Pulmonary artery endothelial cell (primary cell): ENCODE results near the gene ALDOB. TPM values are rescaled to one million over a fixed set of nuclear protein-coding genes. Genes with fewer than 3 reads are reported as not detected.
"Not testable (repeated sequence)": the region's sequence is repeated elsewhere in the genome, so short reads cannot be mapped to it uniquely, and the experiment has no call there.

ENCODE experiments used
- DNase-seq: peaks from one replicate; pipeline ENCODE4 v3.0.0-alpha.2; 2011; ENCODE audit warnings: low read depth, low spot score
- total RNA-seq: library from RNA; depleted of rRNA; stranded (reverse); fragments of >200 nt; gene quantifications from 2 replicates; pipeline ENCODE4 v1.2.3, GENCODE V29; 2014

ALDOB gene
- total RNA-seq, 1 donor from 2014 or later: not detected

DNA sequence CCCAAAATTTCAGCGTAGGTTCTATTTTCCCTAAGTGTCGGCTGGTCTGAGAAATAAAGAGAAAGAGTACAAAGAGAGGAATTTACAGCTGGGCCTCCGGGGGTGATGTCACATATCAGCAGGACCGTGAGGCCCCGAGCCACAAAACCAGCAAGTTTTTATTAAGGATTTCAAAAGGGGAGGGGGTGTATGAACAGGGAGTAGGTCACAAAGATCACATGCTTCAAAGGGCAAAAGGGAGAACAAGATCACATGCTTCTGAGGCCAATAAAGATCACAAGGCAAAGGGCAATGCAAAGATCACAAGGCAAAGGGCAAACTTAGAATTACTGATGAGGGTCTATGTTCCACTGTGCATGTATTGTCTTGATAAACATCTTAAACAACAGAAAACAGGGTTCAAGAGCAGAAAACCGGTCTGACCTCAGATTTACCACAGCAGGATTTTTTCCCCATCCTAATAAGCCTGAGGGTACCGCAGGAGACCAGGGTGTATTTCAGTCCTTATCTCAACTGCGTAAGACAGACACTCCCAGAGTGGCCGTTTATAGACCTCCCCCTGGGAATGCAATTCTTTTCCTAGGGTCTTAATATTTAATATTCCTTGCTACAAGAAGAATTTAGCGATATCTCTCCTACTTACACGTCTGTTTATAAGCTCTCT lies 50.6 kb downstream of the ALDOB start, which contains the start of gene BAAT:
Gene BAAT (minus strand): TSS at position 134 of the 664 bp plus-strand sequence. CDS start 13,602 bp downstream, outside the sequence.
- not testable (repeated sequence) for DNase-seq

DNA sequence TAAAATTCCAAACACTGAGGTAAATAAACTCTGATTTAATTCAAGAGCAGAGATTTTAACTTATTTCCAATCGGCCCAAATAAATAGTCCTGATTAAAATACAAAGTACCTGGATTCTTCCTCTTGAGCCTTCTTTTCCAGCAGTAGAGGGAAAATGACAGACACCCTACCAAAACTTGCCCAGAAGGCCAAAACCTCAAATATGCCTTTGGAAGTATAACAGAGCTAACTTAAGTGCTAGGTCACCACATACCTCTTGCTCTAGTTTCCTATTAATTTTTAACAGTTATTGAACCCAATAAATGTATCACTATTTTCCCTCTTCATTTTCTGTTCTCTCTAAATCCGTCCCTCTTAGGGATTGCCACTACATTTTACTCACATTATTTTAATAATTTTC lies 52.2 kb downstream of the ALDOB start:
- no peak for DNase-seq

DNA sequence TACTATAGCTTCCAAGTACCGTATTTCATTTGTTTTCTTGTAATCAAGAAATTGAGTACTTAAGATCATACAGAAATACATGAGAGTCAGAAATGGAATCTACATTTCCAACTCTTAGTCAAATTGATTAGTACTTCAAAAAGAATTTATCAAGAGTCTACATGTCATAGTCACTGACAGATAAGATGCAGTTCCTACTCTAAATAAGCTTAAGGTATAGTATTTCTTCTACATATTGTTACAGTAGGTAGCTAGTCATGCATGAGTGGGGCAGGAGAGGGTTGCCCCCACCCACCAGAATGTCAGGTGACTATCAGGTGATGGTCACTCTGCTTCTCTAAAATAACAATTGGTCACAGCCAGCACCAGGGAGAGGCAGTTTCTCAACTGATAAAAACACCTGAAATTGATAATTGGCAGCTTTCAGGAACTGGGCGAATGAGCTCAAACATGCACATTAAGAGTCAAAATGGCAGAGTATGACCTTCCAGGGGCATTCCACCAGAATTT lies 53.7 kb downstream of the ALDOB start:
- no peak for DNase-seq

GRCh38 chr9:101381118-101381517 lies 54.5 kb downstream of the ALDOB start:
- no peak for DNase-seq

GRCh38 chr9:101380295-101380694 lies 55.3 kb downstream of the ALDOB start:
- DNase-seq: no peak

GRCh38 chr9:101376111-101376848 lies 59.3 kb downstream of the ALDOB start:
- no peak for DNase-seq

DNA sequence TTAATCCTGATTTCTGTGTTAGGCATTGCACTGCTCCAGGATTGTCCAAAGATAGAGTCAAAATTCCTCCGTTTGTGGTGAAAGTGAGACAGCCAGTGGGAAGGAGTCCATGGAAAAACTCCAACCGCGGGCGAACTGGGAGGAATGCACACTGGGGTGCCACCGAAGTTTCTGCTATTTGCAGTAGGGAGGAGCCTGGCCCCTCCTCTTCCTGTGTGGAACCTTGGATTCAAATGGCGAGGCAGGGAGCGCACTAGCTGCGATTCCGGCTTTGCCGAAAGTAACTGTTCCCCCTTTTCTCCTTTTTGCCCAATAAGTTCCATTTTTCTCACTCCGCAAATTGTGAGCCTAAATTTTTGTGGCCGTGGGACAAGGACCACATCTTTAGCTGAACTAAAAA lies 60.0 kb downstream of the ALDOB start:
- DNase-seq: no peak

- no peak for DNase-seq
Measured at GRCh38 chr9:101372327-101373118, 63.1 kb downstream of the ALDOB start.

DNA sequence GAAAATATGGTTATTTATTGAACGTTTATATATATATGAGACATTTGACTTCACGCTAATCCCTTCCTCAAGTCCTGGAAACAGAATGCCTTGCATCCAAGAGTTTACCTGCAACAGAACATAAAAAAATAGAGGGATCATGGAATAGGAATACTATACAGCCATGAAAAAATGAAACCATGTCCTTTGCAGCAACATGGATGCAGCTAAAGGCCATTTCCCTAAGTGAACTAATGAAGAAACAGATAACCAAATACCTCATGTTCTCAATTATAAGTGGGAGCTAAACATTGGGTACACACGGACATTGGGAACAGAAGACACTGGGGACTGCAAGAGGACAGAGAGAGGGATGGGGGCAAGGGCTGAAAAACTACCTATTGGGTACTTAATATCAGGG lies 63.8 kb downstream of the ALDOB start:
- DNase-seq: no peak

Other genes starting within 250 kb of the ALDOB start
- gene BAAT, start 50.8 kb downstream of the ALDOB start, total RNA-seq: under 0.01 TPM in 1 of 2 replicates, not detected in the other
- 14.6 and 18.7 TPM in 2 replicates for gene MRPL50, start 37.2 kb downstream of the ALDOB start, total RNA-seq
- gene ZNF189, start 36.9 kb downstream of the ALDOB start, total RNA-seq: 17.9 and 19.2 TPM in 2 replicates
- gene RNF20, start 98.1 kb upstream of the ALDOB start, total RNA-seq: 17.4 and 28.6 TPM in 2 replicates
- gene PPP3R2, start 159.2 kb upstream of the ALDOB start, total RNA-seq: not detected in 2 replicates